ENCODE results near the gene NAA40. TPM values are rescaled to one million over a fixed set of nuclear protein-coding genes. Genes with fewer than 3 reads are reported as not detected.

Gene NAA40
- total RNA-seq, 1 donor from 2014 or later, result 48.2 TPM

- Mint-ChIP-seq H3K4me1 (ENCODE audit: unreplicated experiment) (peaks cover 3% of the 10 kb centered on the region), H3K36me3 (ENCODE audit: low read depth, unreplicated experiment) (peaks cover 25% of the 10 kb centered on the region), H3K4me3 (ENCODE audit: unreplicated experiment) (no peak overlapping the region), H3K27ac (ENCODE audit: unreplicated experiment) (no peak overlapping the region), H3K27me3 (ENCODE audit: unreplicated experiment) (peaks cover 3% of the 10 kb centered on the region), H3K9me3 (ENCODE audit: unreplicated experiment) (no peaks in the 10 kb centered on the region)
- TF ChIP-seq CTCF (IDR thresholded peaks at IDR 0.05; ENCODE audit: unreplicated experiment), result no peak
- DNase-seq (ENCODE audit: low spot score), result no peak
Measured at GRCh38 chr11:63996512-63996911, 57.7 kb downstream of the NAA40 start.

GRCh38 chr11:63997104-63997700 lies 58.4 kb downstream of the NAA40 start:
- H3K36me3 Mint-ChIP-seq (ENCODE audit: low read depth, unreplicated experiment), result peaks cover 23% of the 10 kb centered on the region

GRCh38 chr11:63997801-63998337 lies 59.1 kb downstream of the NAA40 start:
- no peaks in the 10 kb centered on the region for H3K9me3 Mint-ChIP-seq (ENCODE audit: unreplicated experiment)
- peaks cover 7% of the 10 kb centered on the region for H3K4me1 Mint-ChIP-seq (ENCODE audit: unreplicated experiment)
- H3K4me3 Mint-ChIP-seq (ENCODE audit: unreplicated experiment), result peak overlapping the region; percentile 51
- no peak overlapping the region for H3K27ac Mint-ChIP-seq (ENCODE audit: unreplicated experiment)
- H3K27me3 Mint-ChIP-seq (ENCODE audit: unreplicated experiment), result peaks cover 3% of the 10 kb centered on the region
- no peak for TF ChIP-seq CTCF (IDR thresholded peaks at IDR 0.05; ENCODE audit: unreplicated experiment)
- no peak for DNase-seq (ENCODE audit: low spot score)
- H3K36me3 Mint-ChIP-seq (ENCODE audit: low read depth, unreplicated experiment), result peaks cover 22% of the 10 kb centered on the region

More at GRCh38 chr11:63997104-63997700, 58.4 kb downstream of the NAA40 start:
- Mint-ChIP-seq H3K27me3 (ENCODE audit: unreplicated experiment) (peaks cover 3% of the 10 kb centered on the region), H3K4me3 (ENCODE audit: unreplicated experiment) (peak overlapping the region; percentile 37), H3K27ac (ENCODE audit: unreplicated experiment) (no peak overlapping the region), H3K9me3 (ENCODE audit: unreplicated experiment) (no peaks in the 10 kb centered on the region), H3K4me1 (ENCODE audit: unreplicated experiment) (peaks cover 7% of the 10 kb centered on the region)
- no peak for TF ChIP-seq CTCF (IDR thresholded peaks at IDR 0.05; ENCODE audit: unreplicated experiment)
- no peak for DNase-seq (ENCODE audit: low spot score)

GRCh38 chr11:63998558-63999348 lies 60.0 kb downstream of the NAA40 start:
- no peak for TF ChIP-seq CTCF (IDR thresholded peaks at IDR 0.05; ENCODE audit: unreplicated experiment)
- Mint-ChIP-seq H3K27ac (ENCODE audit: unreplicated experiment) (no peak overlapping the region), H3K4me3 (ENCODE audit: unreplicated experiment) (peak overlapping the region; percentile 51), H3K9me3 (ENCODE audit: unreplicated experiment) (no peaks in the 10 kb centered on the region), H3K36me3 (ENCODE audit: low read depth, unreplicated experiment) (peaks cover 15% of the 10 kb centered on the region), H3K27me3 (ENCODE audit: unreplicated experiment) (peaks cover 5% of the 10 kb centered on the region), H3K4me1 (ENCODE audit: unreplicated experiment) (peaks cover 7% of the 10 kb centered on the region)
- DNase-seq (ENCODE audit: low spot score), result no peak

Measured in endothelial cell (in vitro differentiated cells).